HFF-Myc (cell line): ENCODE data around the gene PLXNA4.

Source experiments
- DNase-seq: peaks from one replicate; pipeline ENCODE4 v3.0.0-alpha.2; 2011; ENCODE audit warnings: low read depth; ENCODE audit errors: extremely low read depth
- H3K4me3 ChIP-seq: replicated peaks from 2 replicates; pipeline ENCODE4 v1.5.1; 2011; ENCODE audit warnings: low read depth, mild to moderate bottlenecking, control low read depth, low read length
- CTCF ChIP-seq: IDR thresholded peaks from 2 replicates; pipeline ENCODE4 v1.5.1; 2012; ENCODE audit warnings: mild to moderate bottlenecking, low read depth, low read length, control low read depth; ENCODE audit errors: missing control alignments

Gene PLXNA4

DNA sequence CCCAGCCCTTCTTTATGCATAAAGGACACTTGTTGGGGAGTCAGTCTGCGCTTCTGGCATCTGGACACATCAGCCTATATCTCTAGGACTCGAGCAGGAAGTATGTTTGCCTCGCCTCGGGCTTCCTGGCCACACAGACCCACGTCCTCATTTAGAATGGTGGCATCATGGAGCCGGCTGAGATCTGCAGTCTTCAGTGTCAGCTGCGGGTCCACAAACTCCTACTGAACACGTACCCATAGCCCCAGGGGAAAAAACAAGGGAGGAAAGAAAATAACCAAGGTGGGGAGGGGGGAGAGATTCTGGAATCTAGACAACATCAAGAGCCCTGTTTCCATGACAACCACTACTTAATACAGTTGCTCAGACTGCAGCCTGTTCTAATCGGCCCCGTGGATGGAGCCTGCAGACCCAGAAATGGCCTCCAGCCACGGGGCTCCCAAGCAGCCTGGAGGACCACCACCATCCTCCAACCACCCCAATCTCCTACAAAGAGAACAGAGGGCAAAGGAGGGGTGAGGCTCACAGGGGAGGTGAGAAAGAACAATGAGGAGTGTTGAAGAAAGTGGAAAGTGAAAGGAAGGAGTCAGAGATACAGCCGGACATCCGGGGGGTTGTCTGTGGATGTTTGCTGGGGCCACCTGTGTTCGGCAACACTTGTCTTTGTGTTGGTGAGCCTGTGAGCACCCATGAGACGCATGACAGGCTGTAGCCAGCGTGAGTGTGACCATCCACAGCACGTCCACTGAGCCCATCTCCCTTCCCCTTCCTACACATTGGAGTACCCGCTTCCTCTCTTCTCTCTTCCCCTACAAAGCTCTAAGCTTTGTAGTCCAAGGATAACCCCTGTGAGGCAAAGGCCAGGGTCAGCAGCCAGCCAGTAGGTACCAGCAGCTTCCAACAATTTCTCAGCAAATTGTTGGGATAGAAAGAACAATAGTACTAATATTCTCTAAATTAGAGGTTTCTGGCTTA lies 141.0 kb downstream of the PLXNA4 start:
- no peak overlapping the region for H3K4me3 ChIP-seq
- TF ChIP-seq CTCF: no peak
- no peak for DNase-seq

DNA sequence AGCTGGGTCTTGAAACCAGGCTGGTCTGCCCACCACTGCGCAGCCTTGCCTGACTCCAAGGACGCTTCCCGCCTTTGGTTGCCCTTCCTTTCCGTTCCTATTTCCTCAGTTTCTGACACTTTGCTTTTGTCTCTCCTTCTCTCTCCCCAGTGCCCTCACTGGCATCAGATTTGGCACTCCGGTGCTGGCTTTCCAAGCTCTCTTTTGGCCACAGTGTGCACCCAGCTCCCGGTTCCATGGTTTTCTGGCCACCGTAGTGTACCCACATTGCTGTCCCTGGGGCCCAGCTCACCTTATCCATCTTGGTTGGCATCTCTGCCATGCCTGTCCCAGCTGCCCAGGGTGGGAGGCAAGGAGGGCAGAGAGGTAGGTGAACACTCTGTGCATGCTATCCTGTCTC lies 142.2 kb downstream of the PLXNA4 start:
- TF ChIP-seq CTCF: no peak
- H3K4me3 ChIP-seq: no peak overlapping the region
- no peak for DNase-seq

GRCh38 chr7:132433301-132433700 lies 143.0 kb downstream of the PLXNA4 start:
- DNase-seq: no peak
- TF ChIP-seq CTCF: no peak
- no peak overlapping the region for H3K4me3 ChIP-seq

- no peak overlapping the region for H3K4me3 ChIP-seq
- peak; percentile 66 for DNase-seq
- no peak for TF ChIP-seq CTCF
These were observed 145.1 kb downstream of the PLXNA4 start for GRCh38 chr7:132430861-132431822.

- H3K4me3 ChIP-seq: no peak overlapping the region
- no peak for DNase-seq
- TF ChIP-seq CTCF: no peak
These were observed 146.0 kb downstream of the PLXNA4 start for GRCh38 chr7:132430041-132430855.

DNA sequence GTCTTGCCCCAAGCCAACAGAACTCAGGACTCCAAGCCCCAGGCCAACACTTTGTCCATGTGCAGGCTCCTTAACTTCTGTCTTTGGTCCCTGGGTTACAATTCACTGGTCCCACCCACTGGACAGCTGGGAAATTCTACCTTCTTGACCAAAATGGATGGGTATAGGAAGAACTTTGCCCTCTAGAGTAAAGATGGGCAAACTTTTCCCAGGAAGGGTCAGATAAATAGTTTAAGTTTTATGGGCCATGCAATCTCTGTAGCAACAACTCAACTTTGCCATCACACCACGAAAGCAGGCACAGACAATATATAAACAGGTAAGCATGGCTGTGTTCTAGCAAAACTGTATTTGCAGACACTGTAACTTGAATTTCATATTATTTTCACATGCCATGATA lies 147.1 kb downstream of the PLXNA4 start:
- TF ChIP-seq CTCF: no peak
- no peak overlapping the region for H3K4me3 ChIP-seq
- DNase-seq: no peak
